ENCODE measurements around the gene CPSF4. TPM values are rescaled to one million over a fixed set of nuclear protein-coding genes. Genes with fewer than 3 reads are reported as not detected.

The CPSF4 gene
- polyA plus RNA-seq, 4 donors = 24.4 to 28.3 (median 26.4) TPM

DNA sequence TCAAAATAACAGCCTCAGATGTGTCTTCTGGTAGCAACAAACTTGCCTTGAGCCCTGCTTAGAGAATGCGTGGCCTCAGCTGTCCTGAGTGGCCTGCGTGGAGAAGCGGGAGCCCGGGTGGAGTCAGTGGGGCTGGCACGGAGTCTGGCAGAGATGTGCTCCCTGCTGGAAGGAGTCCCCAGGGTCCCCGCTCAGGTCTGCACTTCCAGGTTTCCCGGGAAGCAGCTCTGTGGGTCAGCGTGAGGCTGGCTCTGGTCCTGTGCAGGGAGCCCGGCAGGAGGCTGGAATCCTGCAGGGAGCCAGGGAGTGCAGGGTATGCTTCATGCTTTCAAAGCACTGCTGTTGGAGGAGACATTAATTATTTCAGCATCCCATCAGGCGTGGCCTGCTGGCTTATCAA, 10.1 kb downstream of the CPSF4 start:
- H3K4me1 ChIP-seq (ENCODE audit: control insufficient read depth in 3 of 3, insufficient read depth in 2 of 3, low read depth in 1 of 3, low read length in 2 of 3) = no peaks in the 10 kb centered on the region
- no peak for DNase-seq
- FAIRE-seq = no peak
- no peaks in the 10 kb centered on the region for H3K9me3 ChIP-seq (ENCODE audit: control insufficient read depth in 2 of 2, insufficient read depth in 1 of 2, low read depth in 1 of 2, low read length in 1 of 2)
- H3K27me3 ChIP-seq (ENCODE audit: control insufficient read depth in 3 of 3, insufficient read depth in 3 of 3, low read length in 3 of 3) = no peaks in the 10 kb centered on the region
- H3K4me3 ChIP-seq (ENCODE audit: low read depth in 1 of 3, low read length in 3 of 3) = no peak overlapping the region
- peaks cover 16 to 94% (median 24%) of the 10 kb centered on the region in 3 donors for H3K36me3 ChIP-seq (ENCODE audit: control insufficient read depth in 3 of 3, insufficient read depth in 2 of 3, low read depth in 1 of 3, low read length in 3 of 3)
- H3K27ac ChIP-seq (ENCODE audit: low read depth in 1 of 3, low read length in 2 of 3) = no peak overlapping the region
- 91 to 95% (median 93%) methylated on average over 10 of the region's 10 CpGs for WGBS, 3 donors

DNA sequence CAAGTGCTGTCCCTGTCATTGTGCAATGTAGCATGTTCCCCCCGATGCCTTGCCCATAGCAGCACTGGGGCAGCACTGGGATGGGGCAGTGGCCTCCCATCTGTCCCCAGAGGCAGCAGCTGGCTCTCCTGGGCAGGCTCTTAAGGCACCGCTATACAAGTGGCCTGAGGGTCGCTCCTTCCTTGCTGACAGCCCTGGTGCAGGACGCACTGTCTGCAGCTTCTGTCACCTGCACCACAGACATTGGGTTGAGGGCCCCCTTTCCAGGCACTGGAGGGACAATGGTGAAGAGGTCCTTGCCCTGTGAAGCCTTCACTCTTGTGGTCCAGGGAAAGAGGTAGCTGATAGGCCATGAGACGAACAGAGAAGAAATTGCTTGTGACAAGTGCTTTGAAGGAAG, 10.6 kb downstream of the CPSF4 start:
- WGBS, 3 donors = 94 to 96% (median 96%) methylated on average over 5 of the region's 5 CpGs
- no peak for DNase-seq
- Histone ChIP-seq H3K4me1 (ENCODE audit: control insufficient read depth in 3 of 3, insufficient read depth in 2 of 3, low read depth in 1 of 3, low read length in 2 of 3) (no peaks in the 10 kb centered on the region), H3K27ac (ENCODE audit: low read depth in 1 of 3, low read length in 2 of 3) (no peak overlapping the region), H3K36me3 (ENCODE audit: control insufficient read depth in 3 of 3, insufficient read depth in 2 of 3, low read depth in 1 of 3, low read length in 3 of 3) (peaks cover 16 to 95% (median 26%) of the 10 kb centered on the region in 3 donors), H3K27me3 (ENCODE audit: control insufficient read depth in 3 of 3, insufficient read depth in 3 of 3, low read length in 3 of 3) (no peaks in the 10 kb centered on the region), H3K4me3 (ENCODE audit: low read depth in 1 of 3, low read length in 3 of 3) (no peak overlapping the region), H3K9me3 (ENCODE audit: control insufficient read depth in 2 of 2, insufficient read depth in 1 of 2, low read depth in 1 of 2, low read length in 1 of 2) (no peaks in the 10 kb centered on the region)
- FAIRE-seq = no peak

DNA sequence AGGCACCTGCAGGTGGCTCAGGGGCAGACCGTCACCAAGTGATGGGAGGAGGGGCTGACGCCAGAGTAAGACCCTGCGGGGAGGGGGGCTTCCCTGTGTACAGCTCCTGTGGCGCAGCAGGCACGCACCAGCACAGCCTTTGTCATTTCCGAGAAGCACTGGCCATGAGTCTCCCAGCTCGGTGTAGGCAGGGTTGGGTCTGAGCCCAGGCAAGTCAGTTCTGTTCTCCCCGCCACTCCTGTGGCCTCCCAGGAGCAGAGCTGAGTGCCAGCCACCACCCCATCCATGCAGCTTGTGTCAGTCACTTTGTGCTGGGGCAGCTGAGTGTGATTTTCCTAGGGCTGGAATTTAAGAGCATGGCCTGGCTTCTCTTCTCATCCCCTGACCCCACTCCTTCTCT, 13.2 kb downstream of the CPSF4 start:
- no peak overlapping the region for H3K4me3 ChIP-seq (ENCODE audit: low read depth in 1 of 3, low read length in 3 of 3)
- H3K4me1 ChIP-seq (ENCODE audit: control insufficient read depth in 3 of 3, insufficient read depth in 2 of 3, low read depth in 1 of 3, low read length in 2 of 3) = no peaks in the 10 kb centered on the region
- WGBS, 3 donors = 92 to 96% (median 92%) methylated on average over 8 of the region's 8 CpGs
- H3K27me3 ChIP-seq (ENCODE audit: control insufficient read depth in 3 of 3, insufficient read depth in 3 of 3, low read length in 3 of 3) = no peaks in the 10 kb centered on the region
- no peaks in the 10 kb centered on the region for H3K9me3 ChIP-seq (ENCODE audit: control insufficient read depth in 2 of 2, insufficient read depth in 1 of 2, low read depth in 1 of 2, low read length in 1 of 2)
- H3K27ac ChIP-seq (ENCODE audit: low read depth in 1 of 3, low read length in 2 of 3) = no peak overlapping the region
- no peak for DNase-seq
- FAIRE-seq = no peak
- H3K36me3 ChIP-seq (ENCODE audit: control insufficient read depth in 3 of 3, insufficient read depth in 2 of 3, low read depth in 1 of 3, low read length in 3 of 3) = peaks cover 18 to 99% (median 30%) of the 10 kb centered on the region in 3 donors

DNA sequence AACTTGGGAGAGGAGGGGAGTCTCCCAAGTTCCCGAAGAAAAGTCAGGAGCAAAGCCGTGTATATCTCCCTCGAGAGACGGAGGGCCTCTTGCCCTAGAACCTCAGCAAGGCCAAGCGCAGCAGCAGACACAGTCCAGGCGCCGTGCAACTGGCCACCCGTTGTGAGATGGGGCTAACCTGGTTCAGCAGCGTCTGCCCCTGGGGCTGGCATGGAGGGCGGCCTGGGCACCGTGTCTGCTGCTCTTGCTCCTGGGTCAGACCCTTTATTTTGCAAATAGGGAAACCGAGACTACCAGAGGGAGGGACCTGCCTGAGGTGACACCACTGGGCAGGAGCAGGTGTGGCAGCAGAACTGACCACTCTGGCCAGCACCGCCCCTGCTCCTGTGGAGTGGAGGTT, 13.8 kb downstream of the CPSF4 start:
- H3K4me3 ChIP-seq (ENCODE audit: low read depth in 1 of 3, low read length in 3 of 3) = no peak overlapping the region
- H3K36me3 ChIP-seq (ENCODE audit: control insufficient read depth in 3 of 3, insufficient read depth in 2 of 3, low read depth in 1 of 3, low read length in 3 of 3) = peaks cover 21 to 99% (median 32%) of the 10 kb centered on the region in 3 donors
- no peak for FAIRE-seq
- no peaks in the 10 kb centered on the region for H3K27me3 ChIP-seq (ENCODE audit: control insufficient read depth in 3 of 3, insufficient read depth in 3 of 3, low read length in 3 of 3)
- WGBS, 3 donors = 92 to 95% (median 92%) methylated on average over 13 of the region's 13 CpGs
- DNase-seq = no peak
- H3K27ac ChIP-seq (ENCODE audit: low read depth in 1 of 3, low read length in 2 of 3) = no peak overlapping the region
- H3K4me1 ChIP-seq (ENCODE audit: control insufficient read depth in 3 of 3, insufficient read depth in 2 of 3, low read depth in 1 of 3, low read length in 2 of 3) = no peaks in the 10 kb centered on the region
- no peaks in the 10 kb centered on the region for H3K9me3 ChIP-seq (ENCODE audit: control insufficient read depth in 2 of 2, insufficient read depth in 1 of 2, low read depth in 1 of 2, low read length in 1 of 2)

DNA sequence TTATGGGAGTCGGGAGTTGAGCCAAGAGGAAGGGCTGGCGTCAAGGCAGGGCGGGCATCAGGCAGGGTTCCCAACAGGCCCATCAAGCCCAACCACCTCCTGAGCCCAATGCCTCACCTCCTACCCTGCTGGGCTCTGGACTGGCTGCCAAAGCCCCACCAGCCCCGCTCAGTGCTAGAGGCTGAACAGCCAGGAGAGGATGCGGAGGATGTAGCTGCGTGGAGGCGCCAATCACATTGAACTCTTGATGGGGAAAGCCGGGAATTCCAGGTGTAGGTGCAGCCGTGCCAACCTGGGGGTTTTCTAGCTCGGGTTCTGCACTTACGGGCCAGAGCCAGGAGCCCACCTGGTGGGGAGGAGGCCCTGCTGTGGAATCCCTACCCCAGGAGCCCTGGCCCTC, 14.4 kb downstream of the CPSF4 start:
- FAIRE-seq (no peak), DNase-seq (no peak)
- Histone ChIP-seq H3K9me3 (ENCODE audit: control insufficient read depth in 2 of 2, insufficient read depth in 1 of 2, low read depth in 1 of 2, low read length in 1 of 2) (no peaks in the 10 kb centered on the region), H3K36me3 (ENCODE audit: control insufficient read depth in 3 of 3, insufficient read depth in 2 of 3, low read depth in 1 of 3, low read length in 3 of 3) (peaks cover 22 to 99% (median 32%) of the 10 kb centered on the region in 3 donors), H3K4me3 (ENCODE audit: low read depth in 1 of 3, low read length in 3 of 3) (no peak overlapping the region), H3K4me1 (ENCODE audit: control insufficient read depth in 3 of 3, insufficient read depth in 2 of 3, low read depth in 1 of 3, low read length in 2 of 3) (no peaks in the 10 kb centered on the region), H3K27ac (ENCODE audit: low read depth in 1 of 3, low read length in 2 of 3) (no peak overlapping the region), H3K27me3 (ENCODE audit: control insufficient read depth in 3 of 3, insufficient read depth in 3 of 3, low read length in 3 of 3) (no peaks in the 10 kb centered on the region)
- 88 to 92% (median 92%) methylated on average over 11 of the region's 11 CpGs for WGBS, 3 donors

DNA sequence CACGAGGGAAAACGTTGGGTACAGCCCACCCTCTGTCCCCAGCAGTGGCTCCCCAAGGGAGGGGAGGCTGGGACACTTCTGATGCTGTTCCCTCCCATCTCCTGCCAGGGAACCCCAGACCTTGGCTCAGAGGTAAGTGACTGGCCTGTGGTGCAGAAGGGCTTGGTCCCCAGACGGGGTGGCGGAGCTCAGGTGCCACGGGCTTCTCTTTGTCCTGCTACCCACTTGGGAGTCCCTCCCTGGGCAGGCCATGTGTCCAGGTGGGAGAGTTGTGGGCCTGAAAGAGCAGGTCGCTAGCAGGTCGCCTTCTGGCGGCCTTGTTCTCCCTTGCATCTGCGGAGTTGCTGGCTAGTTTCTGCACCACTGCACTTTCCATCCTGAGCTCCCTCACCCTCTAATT, 17.1 kb downstream of the CPSF4 start:
- Histone ChIP-seq H3K9me3 (ENCODE audit: control insufficient read depth in 2 of 2, insufficient read depth in 1 of 2, low read depth in 1 of 2, low read length in 1 of 2) (no peaks in the 10 kb centered on the region), H3K4me1 (ENCODE audit: control insufficient read depth in 3 of 3, insufficient read depth in 2 of 3, low read depth in 1 of 3, low read length in 2 of 3) (no peaks in the 10 kb centered on the region), H3K36me3 (ENCODE audit: control insufficient read depth in 3 of 3, insufficient read depth in 2 of 3, low read depth in 1 of 3, low read length in 3 of 3) (peaks cover 17 to 94% (median 26%) of the 10 kb centered on the region in 3 donors), H3K27me3 (ENCODE audit: control insufficient read depth in 3 of 3, insufficient read depth in 3 of 3, low read length in 3 of 3) (no peaks in the 10 kb centered on the region), H3K27ac (ENCODE audit: low read depth in 1 of 3, low read length in 2 of 3) (no peak overlapping the region), H3K4me3 (ENCODE audit: low read depth in 1 of 3, low read length in 3 of 3) (no peak overlapping the region)
- FAIRE-seq (no peak), DNase-seq (no peak)
- WGBS, 3 donors = 68 to 84% (median 78%) methylated on average over 9 of the region's 9 CpGs

DNA sequence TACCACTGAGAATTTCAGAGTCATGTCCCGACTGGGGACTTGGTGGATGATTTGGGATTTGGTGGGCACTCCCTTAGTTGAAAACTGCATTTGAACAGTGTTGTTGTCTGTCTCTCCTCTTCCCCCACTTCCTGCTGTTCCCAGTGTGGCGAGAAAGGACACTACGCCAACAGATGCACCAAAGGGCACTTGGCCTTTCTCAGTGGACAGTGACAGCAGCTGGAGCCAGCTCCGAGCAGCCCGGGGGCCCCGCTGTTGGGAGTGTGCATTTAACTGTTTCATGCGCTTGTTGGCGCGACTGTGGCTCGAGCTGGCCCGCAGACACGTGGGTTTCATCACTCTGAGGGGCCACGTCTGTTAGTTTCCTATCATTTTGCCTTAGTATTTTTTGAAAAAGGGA, 17.5 kb downstream of the CPSF4 start:
- Histone ChIP-seq H3K4me3 (ENCODE audit: low read depth in 1 of 3, low read length in 3 of 3) (no peak overlapping the region), H3K4me1 (ENCODE audit: control insufficient read depth in 3 of 3, insufficient read depth in 2 of 3, low read depth in 1 of 3, low read length in 2 of 3) (no peaks in the 10 kb centered on the region), H3K36me3 (ENCODE audit: control insufficient read depth in 3 of 3, insufficient read depth in 2 of 3, low read depth in 1 of 3, low read length in 3 of 3) (peaks cover 17 to 94% (median 26%) of the 10 kb centered on the region in 3 donors), H3K9me3 (ENCODE audit: control insufficient read depth in 2 of 2, insufficient read depth in 1 of 2, low read depth in 1 of 2, low read length in 1 of 2) (no peaks in the 10 kb centered on the region), H3K27ac (ENCODE audit: low read depth in 1 of 3, low read length in 2 of 3) (no peak overlapping the region), H3K27me3 (ENCODE audit: control insufficient read depth in 3 of 3, insufficient read depth in 3 of 3, low read length in 3 of 3) (no peaks in the 10 kb centered on the region)
- 71 to 84% (median 74%) methylated on average over 13 of the region's 13 CpGs for WGBS, 3 donors
- DNase-seq (no peak), FAIRE-seq (no peak)

DNA sequence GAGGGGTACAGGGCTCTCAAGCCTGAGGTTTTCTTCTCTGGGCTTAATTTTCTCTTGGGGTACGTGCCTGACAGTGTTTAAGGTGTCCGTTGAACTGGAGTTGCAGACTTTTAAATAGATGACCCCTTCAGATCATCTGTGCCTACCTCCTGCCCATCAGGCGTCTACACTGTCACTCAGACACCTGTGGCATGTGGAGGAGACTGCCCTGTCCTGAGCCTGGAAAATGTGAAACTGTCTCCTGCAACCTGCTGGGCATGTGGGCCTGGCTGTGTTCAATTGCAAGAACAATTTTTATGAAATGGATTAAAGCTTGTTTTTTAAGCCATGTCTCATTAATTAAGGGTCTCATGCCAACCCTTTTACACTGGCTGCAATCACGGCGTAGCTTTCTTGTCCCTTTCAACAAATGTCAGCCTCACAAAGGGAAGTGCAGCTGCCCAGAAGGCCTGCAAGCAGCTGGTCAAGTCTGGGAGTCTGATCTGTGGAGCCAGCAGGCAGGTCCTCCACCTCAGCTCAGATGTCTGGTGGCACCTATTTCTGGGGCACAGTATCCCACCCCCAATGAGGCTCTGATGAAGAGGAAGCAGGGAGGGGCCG, 18.4 kb downstream of the CPSF4 start:
- no peak for FAIRE-seq
- H3K27me3 ChIP-seq (ENCODE audit: control insufficient read depth in 3 of 3, insufficient read depth in 3 of 3, low read length in 3 of 3) = no peaks in the 10 kb centered on the region
- H3K27ac ChIP-seq (ENCODE audit: low read depth in 1 of 3, low read length in 2 of 3) = no peak overlapping the region
- no peak for DNase-seq
- no peaks in the 10 kb centered on the region for H3K4me1 ChIP-seq (ENCODE audit: control insufficient read depth in 3 of 3, insufficient read depth in 2 of 3, low read depth in 1 of 3, low read length in 2 of 3)
- no peak overlapping the region for H3K4me3 ChIP-seq (ENCODE audit: low read depth in 1 of 3, low read length in 3 of 3)
- WGBS, 3 donors = 77 to 81% (median 79%) methylated on average over 6 of the region's 6 CpGs
- H3K36me3 ChIP-seq (ENCODE audit: control insufficient read depth in 3 of 3, insufficient read depth in 2 of 3, low read depth in 1 of 3, low read length in 3 of 3) = peaks cover 15 to 89% (median 26%) of the 10 kb centered on the region in 3 donors
- no peaks in the 10 kb centered on the region for H3K9me3 ChIP-seq (ENCODE audit: control insufficient read depth in 2 of 2, insufficient read depth in 1 of 2, low read depth in 1 of 2, low read length in 1 of 2)
